Measurements from ENCODE around the gene AAGAB. TPM values are rescaled to one million over a fixed set of nuclear protein-coding genes. Genes with fewer than 3 reads are reported as not detected.

Gene AAGAB
- total RNA-seq, 1 donor from 2014 or later: 31.0 TPM

DNA sequence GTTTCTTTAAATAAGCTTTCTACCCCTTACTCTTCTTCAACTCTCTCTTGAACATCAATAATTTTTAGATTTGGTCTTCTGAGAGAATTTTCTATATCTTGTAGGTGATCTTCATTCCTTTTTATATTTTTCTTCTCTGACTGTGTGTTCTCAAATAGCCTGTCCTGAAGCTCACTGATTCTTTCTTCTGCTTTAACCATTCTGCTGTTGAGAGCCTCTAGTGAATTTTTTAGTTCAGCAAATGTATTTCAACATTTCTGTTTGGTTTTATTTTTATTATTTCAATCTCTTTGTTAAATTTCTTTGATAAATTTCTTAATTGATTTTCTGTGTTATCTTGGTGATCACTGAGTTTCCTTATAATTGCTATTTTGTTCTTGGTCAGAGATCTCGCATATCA lies 19.8 kb upstream of the AAGAB start:
- H3K9me3 Mint-ChIP-seq: peaks cover 28% of the 10 kb centered on the region
- H3K4me3 Mint-ChIP-seq: no peak overlapping the region
- no peak overlapping the region for H3K27ac Mint-ChIP-seq
- H3K36me3 Mint-ChIP-seq: no peaks in the 10 kb centered on the region
- no peaks in the 10 kb centered on the region for H3K4me1 Mint-ChIP-seq
- H3K27me3 Mint-ChIP-seq (ENCODE audit: low read depth): no peaks in the 10 kb centered on the region
- no peak for DNase-seq (ENCODE audit: low spot score in 2 of 2, unreplicated experiment in 2 of 2)
- TF ChIP-seq, protein P1, sequence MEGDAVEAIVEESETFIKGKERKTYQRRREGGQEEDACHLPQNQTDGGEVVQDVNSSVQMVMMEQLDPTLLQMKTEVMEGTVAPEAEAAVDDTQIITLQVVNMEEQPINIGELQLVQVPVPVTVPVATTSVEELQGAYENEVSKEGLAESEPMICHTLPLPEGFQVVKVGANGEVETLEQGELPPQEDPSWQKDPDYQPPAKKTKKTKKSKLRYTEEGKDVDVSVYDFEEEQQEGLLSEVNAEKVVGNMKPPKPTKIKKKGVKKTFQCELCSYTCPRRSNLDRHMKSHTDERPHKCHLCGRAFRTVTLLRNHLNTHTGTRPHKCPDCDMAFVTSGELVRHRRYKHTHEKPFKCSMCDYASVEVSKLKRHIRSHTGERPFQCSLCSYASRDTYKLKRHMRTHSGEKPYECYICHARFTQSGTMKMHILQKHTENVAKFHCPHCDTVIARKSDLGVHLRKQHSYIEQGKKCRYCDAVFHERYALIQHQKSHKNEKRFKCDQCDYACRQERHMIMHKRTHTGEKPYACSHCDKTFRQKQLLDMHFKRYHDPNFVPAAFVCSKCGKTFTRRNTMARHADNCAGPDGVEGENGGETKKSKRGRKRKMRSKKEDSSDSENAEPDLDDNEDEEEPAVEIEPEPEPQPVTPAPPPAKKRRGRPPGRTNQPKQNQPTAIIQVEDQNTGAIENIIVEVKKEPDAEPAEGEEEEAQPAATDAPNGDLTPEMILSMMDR (IDR thresholded peaks at IDR 0.05; ENCODE audit: unreplicated experiment): no peak

DNA sequence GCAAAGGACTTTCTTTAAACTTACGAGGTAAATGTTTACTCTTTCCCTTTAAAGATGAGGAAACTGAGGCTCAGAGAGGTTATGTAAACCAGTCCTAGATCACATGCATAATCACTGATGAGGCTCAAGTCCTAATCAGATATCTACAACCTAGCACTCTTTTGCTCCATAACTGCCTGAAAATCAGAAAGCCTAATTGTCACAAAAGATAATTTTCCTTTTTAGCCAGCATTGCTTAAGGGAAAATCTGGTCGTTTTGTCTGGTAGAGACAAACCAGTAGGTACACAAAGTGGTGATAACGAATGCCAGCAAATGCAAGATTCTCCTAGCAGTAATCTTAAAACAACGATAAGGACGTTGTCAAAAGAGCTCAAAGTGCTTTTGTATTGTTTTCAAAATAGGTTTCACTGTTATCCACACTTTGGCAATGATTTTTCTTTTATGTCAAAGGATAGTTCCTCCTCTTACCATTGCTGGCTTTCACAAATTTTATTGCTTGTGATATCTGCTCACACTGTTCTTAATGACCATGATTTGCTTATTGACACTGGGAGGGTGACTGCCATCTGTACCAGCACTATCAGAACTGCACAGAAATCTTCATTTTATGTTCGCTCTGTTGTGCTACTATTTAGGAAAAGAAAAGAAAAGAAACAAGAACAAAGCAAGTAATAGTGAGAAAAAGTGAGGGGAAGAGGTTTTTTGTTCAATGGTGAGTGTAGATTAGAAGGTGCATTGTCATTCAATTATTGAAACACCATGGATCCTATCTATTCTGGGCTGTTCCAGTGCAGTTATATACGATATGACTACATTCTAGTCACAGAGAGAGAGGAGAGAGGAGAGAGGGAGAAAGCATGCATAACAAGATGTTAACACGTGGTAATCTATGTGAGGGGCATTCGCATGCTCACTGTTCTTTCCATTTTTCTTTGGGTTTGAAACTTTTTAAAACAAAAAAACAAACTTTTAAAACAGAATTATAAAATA lies 13.8 kb upstream of the AAGAB start:
- peaks cover 15% of the 10 kb centered on the region for H3K9me3 Mint-ChIP-seq
- H3K4me3 Mint-ChIP-seq: no peak overlapping the region
- H3K36me3 Mint-ChIP-seq: no peaks in the 10 kb centered on the region
- H3K27me3 Mint-ChIP-seq (ENCODE audit: low read depth): peaks cover 3% of the 10 kb centered on the region
- no peak for DNase-seq (ENCODE audit: low spot score in 2 of 2, unreplicated experiment in 2 of 2)
- H3K27ac Mint-ChIP-seq: no peak overlapping the region
- H3K4me1 Mint-ChIP-seq: no peaks in the 10 kb centered on the region
- TF ChIP-seq, protein P1 (IDR thresholded peaks at IDR 0.05; ENCODE audit: unreplicated experiment): no peak

DNA sequence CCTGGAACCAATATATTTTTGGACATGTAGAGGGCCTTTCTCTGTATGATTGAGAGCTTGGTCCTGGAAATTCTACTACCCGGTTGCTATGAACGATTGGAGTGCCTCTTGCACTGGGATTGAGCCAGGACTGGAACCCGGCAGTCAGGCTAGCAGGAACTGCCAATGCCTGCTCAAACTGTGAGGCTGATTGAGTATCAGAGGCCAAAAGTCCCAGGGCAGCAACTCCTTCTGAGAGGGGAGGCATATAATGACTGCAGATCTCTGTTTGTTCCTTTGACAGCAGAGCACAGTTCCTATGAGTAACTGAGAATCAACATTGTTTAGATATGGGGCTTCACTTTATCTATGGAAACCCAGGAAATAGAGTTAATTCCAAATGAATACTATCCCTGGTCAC lies 13.0 kb upstream of the AAGAB start:
- peaks cover 11% of the 10 kb centered on the region for H3K9me3 Mint-ChIP-seq
- H3K27me3 Mint-ChIP-seq (ENCODE audit: low read depth): peaks cover 3% of the 10 kb centered on the region
- H3K4me3 Mint-ChIP-seq: no peak overlapping the region
- H3K4me1 Mint-ChIP-seq: no peaks in the 10 kb centered on the region
- H3K27ac Mint-ChIP-seq: no peak overlapping the region
- DNase-seq (ENCODE audit: low spot score in 2 of 2, unreplicated experiment in 2 of 2): no peak
- H3K36me3 Mint-ChIP-seq: no peaks in the 10 kb centered on the region
- TF ChIP-seq, protein P1 (IDR thresholded peaks at IDR 0.05; ENCODE audit: unreplicated experiment): no peak

DNA sequence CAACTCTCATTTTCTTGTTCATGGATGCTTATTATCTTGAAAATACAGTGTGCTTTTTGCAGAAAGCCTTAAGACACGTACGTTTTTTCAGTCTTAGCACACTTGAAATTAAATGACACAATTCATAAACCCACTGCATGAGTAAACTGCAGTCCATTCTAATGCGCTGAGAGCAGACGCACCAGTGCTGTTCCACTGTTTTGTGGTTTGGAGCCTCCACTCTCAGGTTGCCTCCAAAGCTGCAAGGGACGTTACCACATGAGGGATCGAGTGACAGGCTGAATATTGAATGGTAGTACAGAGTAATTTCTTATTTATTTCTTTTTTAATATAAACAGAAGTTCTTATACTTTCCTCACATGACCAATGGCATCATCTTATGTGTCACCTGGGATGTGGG lies 12.4 kb upstream of the AAGAB start:
- no peak overlapping the region for H3K4me3 Mint-ChIP-seq
- no peaks in the 10 kb centered on the region for H3K36me3 Mint-ChIP-seq
- no peak for DNase-seq (ENCODE audit: low spot score in 2 of 2, unreplicated experiment in 2 of 2)
- H3K9me3 Mint-ChIP-seq: peaks cover 8% of the 10 kb centered on the region
- TF ChIP-seq, protein P1 (IDR thresholded peaks at IDR 0.05; ENCODE audit: unreplicated experiment): no peak
- no peak overlapping the region for H3K27ac Mint-ChIP-seq
- peaks cover 3% of the 10 kb centered on the region for H3K27me3 Mint-ChIP-seq (ENCODE audit: low read depth)
- H3K4me1 Mint-ChIP-seq: no peaks in the 10 kb centered on the region

DNA sequence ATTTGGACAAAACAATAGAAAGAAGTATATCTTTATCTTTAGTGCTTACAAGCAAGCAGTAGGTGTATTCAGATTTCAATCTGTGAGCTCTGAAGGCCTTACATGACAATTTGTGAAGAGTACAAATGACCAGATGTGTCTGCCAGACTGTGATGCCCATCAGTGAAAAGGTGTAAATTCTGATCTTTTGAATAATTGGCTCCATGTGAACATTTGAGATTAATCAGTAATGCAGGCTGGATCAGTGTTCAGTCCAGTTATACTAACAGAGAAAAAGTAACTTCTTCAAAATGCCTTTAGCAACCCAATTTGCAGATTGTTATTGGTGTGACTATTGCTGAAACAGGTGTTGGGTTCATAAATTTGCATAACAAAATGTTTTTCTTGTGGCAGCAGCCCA lies 5.3 kb upstream of the AAGAB start:
- H3K27me3 Mint-ChIP-seq (ENCODE audit: low read depth): peaks cover 3% of the 10 kb centered on the region
- no peaks in the 10 kb centered on the region for H3K36me3 Mint-ChIP-seq
- no peak overlapping the region for H3K27ac Mint-ChIP-seq
- TF ChIP-seq, protein P1 (IDR thresholded peaks at IDR 0.05; ENCODE audit: unreplicated experiment): no peak
- DNase-seq (ENCODE audit: low spot score in 2 of 2, unreplicated experiment in 2 of 2): no peak
- no peaks in the 10 kb centered on the region for H3K4me1 Mint-ChIP-seq
- H3K4me3 Mint-ChIP-seq: no peak overlapping the region
- no peaks in the 10 kb centered on the region for H3K9me3 Mint-ChIP-seq

All from mesothelial cell of epicardium (in vitro differentiated cells).